Stimulated activated CD8-positive, alpha-beta memory T cell treated with anti-CD3 and anti-CD28 coated beads, Interleukin-12 subunit alpha, Interleukin-12 subunit beta, amount 100 ng/mL, for 4 hours (primary cell): ENCODE measurements around the gene CADM2.

Source experiments
- DNase-seq: peaks from one replicate; pipeline ENCODE4 v3.0.0-alpha.2; 2020; ENCODE audit warnings: low read depth

Gene CADM2

GRCh38 chr3:84984429-84984828 is 25.6 kb downstream of the CADM2 start:
- no peak for DNase-seq

GRCh38 chr3:84985795-84986194 is 27.0 kb downstream of the CADM2 start:
- DNase-seq: no peak

GRCh38 chr3:84987706-84988504 is 29.1 kb downstream of the CADM2 start:
- DNase-seq: no peak

- DNase-seq: no peak
These were observed 30.3 kb downstream of the CADM2 start for GRCh38 chr3:84989102-84989501.

GRCh38 chr3:84991422-84991900 is 32.7 kb downstream of the CADM2 start:
- no peak for DNase-seq

- DNase-seq: no peak
These were observed 35.2 kb downstream of the CADM2 start for GRCh38 chr3:84993956-84994355.

- DNase-seq: no peak
These were observed 39.8 kb downstream of the CADM2 start for GRCh38 chr3:84998545-84998944.

GRCh38 chr3:85003479-85003878 is 44.7 kb downstream of the CADM2 start:
- DNase-seq: no peak

GRCh38 chr3:85004147-85004546 is 45.4 kb downstream of the CADM2 start:
- DNase-seq: no peak

- DNase-seq: no peak
These were observed 47.2 kb downstream of the CADM2 start for GRCh38 chr3:85005946-85006345.

GRCh38 chr3:85007195-85008094 is 48.7 kb downstream of the CADM2 start:
- DNase-seq: no peak

GRCh38 chr3:85020828-85021227 is 62.0 kb downstream of the CADM2 start:
- no peak for DNase-seq

- no peak for DNase-seq
These were observed 71.3 kb downstream of the CADM2 start for GRCh38 chr3:85030052-85030451.

- no peak for DNase-seq
These were observed 78.4 kb downstream of the CADM2 start for GRCh38 chr3:85037203-85037602.

- DNase-seq: no peak
These were observed 82.2 kb downstream of the CADM2 start for GRCh38 chr3:85041001-85041400.

- no peak for DNase-seq
These were observed 82.8 kb downstream of the CADM2 start for GRCh38 chr3:85041562-85042055.

- no peak for DNase-seq
These were observed 92.0 kb downstream of the CADM2 start for GRCh38 chr3:85050821-85051220.

GRCh38 chr3:85051786-85052185 is 93.0 kb downstream of the CADM2 start:
- no peak for DNase-seq

- no peak for DNase-seq
These were observed 94.8 kb downstream of the CADM2 start for GRCh38 chr3:85053626-85054025.

- no peak for DNase-seq
These were observed 95.8 kb downstream of the CADM2 start for GRCh38 chr3:85054579-85054978.

- no peak for DNase-seq
These were observed 110.1 kb downstream of the CADM2 start for GRCh38 chr3:85068911-85069310.

GRCh38 chr3:85074003-85074402 is 115.2 kb downstream of the CADM2 start:
- DNase-seq: no peak

- DNase-seq: no peak
These were observed 116.9 kb downstream of the CADM2 start for GRCh38 chr3:85075663-85076062.
